ENCODE results near the gene TGFBI.

TGFBI gene

DNA sequence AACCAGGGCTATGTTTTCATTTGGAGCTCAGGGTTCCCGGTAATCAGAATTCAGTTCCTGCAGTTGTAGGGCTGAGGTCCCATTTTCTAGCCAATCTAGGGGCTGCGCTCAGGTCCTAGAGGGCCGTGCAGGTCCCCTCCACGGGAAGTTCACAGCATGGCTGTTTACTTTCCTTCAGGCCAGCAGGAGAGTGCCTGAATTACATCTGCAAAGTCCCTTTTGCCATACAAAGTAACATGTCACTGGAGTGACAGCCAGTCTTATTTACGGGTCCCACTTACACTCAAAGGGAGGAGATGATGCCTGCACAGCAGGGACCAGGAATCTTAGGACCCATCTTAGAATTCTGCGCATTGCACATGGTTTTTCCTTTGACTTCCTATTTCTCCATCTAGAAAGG is 29.9 kb upstream of the TGFBI start:
- no peak for DNase-seq (ENCODE audit: low read depth)
- TF ChIP-seq POLR2A (IDR thresholded peaks at IDR 0.05; ENCODE audit: extremely low read depth, insufficient read length) (no peak), MYC (IDR thresholded peaks at IDR 0.05; ENCODE audit: low read depth, low read length) (no peak)
- TF ChIP-seq, protein P1, sequence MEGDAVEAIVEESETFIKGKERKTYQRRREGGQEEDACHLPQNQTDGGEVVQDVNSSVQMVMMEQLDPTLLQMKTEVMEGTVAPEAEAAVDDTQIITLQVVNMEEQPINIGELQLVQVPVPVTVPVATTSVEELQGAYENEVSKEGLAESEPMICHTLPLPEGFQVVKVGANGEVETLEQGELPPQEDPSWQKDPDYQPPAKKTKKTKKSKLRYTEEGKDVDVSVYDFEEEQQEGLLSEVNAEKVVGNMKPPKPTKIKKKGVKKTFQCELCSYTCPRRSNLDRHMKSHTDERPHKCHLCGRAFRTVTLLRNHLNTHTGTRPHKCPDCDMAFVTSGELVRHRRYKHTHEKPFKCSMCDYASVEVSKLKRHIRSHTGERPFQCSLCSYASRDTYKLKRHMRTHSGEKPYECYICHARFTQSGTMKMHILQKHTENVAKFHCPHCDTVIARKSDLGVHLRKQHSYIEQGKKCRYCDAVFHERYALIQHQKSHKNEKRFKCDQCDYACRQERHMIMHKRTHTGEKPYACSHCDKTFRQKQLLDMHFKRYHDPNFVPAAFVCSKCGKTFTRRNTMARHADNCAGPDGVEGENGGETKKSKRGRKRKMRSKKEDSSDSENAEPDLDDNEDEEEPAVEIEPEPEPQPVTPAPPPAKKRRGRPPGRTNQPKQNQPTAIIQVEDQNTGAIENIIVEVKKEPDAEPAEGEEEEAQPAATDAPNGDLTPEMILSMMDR (IDR thresholded peaks at IDR 0.05; ENCODE audit: low read depth, low read length), result no peak
- TF ChIP-seq, protein P2, sequence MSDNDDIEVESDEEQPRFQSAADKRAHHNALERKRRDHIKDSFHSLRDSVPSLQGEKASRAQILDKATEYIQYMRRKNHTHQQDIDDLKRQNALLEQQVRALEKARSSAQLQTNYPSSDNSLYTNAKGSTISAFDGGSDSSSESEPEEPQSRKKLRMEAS (IDR thresholded peaks at IDR 0.05; ENCODE audit: low read depth, low read length), result no peak
- H3K4me3 ChIP-seq (ENCODE audit: low read depth, low read length), result no peak overlapping the region

DNA sequence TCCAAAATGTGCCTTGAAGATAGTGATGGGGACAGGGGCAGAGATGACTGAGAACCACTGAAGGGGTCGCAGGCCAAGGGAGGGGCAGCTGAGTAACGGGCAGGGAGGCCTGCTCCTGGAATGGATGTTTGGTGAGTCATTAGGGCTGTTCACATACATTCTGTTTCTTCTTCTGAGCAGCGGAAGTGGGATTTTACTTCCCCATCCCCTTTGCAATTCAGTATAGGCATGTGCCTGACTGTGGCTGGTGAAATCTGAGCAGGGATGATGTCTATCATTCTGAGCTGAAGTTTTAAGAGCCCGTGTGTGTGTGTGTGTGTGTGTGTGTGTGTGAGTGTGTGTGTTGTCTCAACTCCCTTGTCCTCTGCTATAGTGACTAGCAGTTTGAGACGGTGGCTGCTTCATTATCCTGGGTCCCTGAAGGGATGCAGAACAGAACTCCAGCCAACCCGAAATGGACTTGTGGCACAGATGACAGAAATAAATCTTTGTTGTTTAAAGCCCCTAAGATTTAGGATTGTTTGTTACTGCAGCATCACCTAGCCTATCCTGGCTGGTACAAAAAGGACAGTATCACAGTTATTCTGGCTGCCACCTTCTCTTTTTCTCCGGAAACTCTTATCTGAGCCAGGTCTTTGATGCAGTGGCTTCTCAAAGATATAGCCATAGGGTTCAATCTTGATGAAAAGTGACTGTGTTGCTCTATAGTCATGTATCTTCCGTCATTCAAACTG is 29.2 kb upstream of the TGFBI start:
- H3K4me3 ChIP-seq (ENCODE audit: low read depth, low read length), result no peak overlapping the region
- TF ChIP-seq, protein P2 (IDR thresholded peaks at IDR 0.05; ENCODE audit: low read depth, low read length), result peak; percentile 30
- TF ChIP-seq, protein P1 (IDR thresholded peaks at IDR 0.05; ENCODE audit: low read depth, low read length), result no peak
- peak; percentile 48; the same call in 1 of the 2 replicates for TF ChIP-seq MYC (IDR thresholded peaks at IDR 0.05; ENCODE audit: low read depth, low read length)
- DNase-seq (ENCODE audit: low read depth), result peak; percentile 92

DNA sequence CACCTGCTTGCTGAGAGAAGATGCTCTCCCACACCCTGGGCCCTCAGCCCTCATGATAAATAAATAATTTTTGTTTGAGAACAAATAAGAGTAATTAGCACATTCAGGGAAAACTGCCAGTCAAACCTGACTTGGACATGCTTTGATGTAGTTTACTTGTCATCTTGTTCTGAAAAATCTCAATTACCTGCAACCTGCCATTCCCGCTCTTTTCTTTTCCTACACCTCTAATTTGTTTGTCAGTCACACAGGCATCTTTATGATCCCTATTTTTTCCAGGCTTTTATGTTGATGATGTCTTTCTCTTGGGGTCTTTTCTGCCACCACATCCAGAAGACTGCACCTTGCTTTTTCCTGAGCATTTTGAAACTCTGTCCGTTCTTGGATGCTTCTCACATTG is 28.6 kb upstream of the TGFBI start:
- no peak for DNase-seq (ENCODE audit: low read depth)
- no peak for TF ChIP-seq MYC (IDR thresholded peaks at IDR 0.05; ENCODE audit: low read depth, low read length)
- no peak for TF ChIP-seq POLR2A (IDR thresholded peaks at IDR 0.05; ENCODE audit: extremely low read depth, insufficient read length)
- TF ChIP-seq, protein P1 (IDR thresholded peaks at IDR 0.05; ENCODE audit: low read depth, low read length), result no peak
- TF ChIP-seq, protein P2 (IDR thresholded peaks at IDR 0.05; ENCODE audit: low read depth, low read length), result no peak

DNA sequence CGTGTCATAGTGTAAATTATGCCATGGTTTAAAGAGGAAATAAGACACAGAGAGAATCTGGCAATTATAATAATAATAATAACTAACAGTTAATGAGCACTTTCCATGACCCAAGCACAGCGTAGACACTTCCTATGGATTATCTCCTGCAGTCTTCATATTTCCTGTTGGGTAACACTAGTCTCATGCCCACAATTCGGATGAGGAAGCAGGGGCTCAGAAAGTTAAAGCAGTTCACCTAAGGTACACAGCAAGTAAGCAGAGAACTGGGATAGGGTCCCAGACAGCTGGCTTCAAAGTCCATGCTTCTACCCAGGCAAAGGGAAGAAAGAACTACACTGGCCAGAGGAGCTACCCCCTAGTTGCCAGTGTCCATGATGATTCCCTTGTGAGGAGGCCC is 27.9 kb upstream of the TGFBI start:
- TF ChIP-seq, protein P1 (IDR thresholded peaks at IDR 0.05; ENCODE audit: low read depth, low read length), result no peak
- TF ChIP-seq POLR2A (IDR thresholded peaks at IDR 0.05; ENCODE audit: extremely low read depth, insufficient read length) (no peak), MYC (IDR thresholded peaks at IDR 0.05; ENCODE audit: low read depth, low read length) (no peak)
- TF ChIP-seq, protein P2 (IDR thresholded peaks at IDR 0.05; ENCODE audit: low read depth, low read length), result no peak
- H3K4me3 ChIP-seq (ENCODE audit: low read depth, low read length), result no peak overlapping the region
- peak; percentile 57 for DNase-seq (ENCODE audit: low read depth)

More for the DNA sequence above, 28.6 kb upstream of the TGFBI start:
- H3K4me3 ChIP-seq (ENCODE audit: low read depth, low read length), result no peak overlapping the region

DNA sequence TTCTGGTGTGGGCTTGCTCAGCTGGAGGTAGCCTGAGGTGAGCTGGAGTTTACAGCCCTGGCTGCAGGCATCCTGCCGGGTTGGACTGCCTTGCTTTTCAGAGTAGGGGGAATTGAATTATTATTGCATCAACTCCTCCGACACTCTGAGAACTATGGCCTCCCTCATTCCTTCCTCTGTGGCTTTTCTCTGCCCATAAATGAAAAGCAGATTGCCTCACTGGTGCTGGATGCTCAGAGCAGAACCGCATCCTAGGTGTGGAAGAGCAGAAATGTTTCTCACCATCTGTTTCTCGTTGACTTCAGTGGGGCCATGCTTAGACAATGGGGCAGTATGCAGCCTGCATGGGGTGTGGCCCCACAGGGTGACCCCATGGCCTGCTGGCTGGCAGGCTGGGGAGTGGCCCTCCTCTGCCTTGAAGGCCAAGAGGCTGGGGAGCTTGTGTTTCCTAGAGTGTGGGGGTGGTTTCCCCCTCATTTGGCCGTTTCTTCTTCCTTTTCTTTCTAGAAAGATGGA is 27.3 kb upstream of the TGFBI start:
- H3K4me3 ChIP-seq (ENCODE audit: low read depth, low read length), result no peak overlapping the region
- peak; percentile 85 for DNase-seq (ENCODE audit: low read depth)
- TF ChIP-seq MYC (IDR thresholded peaks at IDR 0.05; ENCODE audit: low read depth, low read length) (no peak), POLR2A (IDR thresholded peaks at IDR 0.05; ENCODE audit: extremely low read depth, insufficient read length) (no peak)
- TF ChIP-seq, protein P1 (IDR thresholded peaks at IDR 0.05; ENCODE audit: low read depth, low read length), result no peak
- TF ChIP-seq, protein P2 (IDR thresholded peaks at IDR 0.05; ENCODE audit: low read depth, low read length), result no peak

All from NB4 (cell line).